HG03097 (cell line): ENCODE measurements around the gene TRIM41.
A peak's percentile ranks its signal among the peaks of the same experiment; 100 is the strongest.

Experiments
- ATAC-seq: cut with Tn5 transposase; IDR thresholded peaks from one replicate; pipeline ENCODE4 v1.9.1; 2021; ENCODE audit not compliant: unreplicated experiment, low FRiP score

TRIM41 gene

DNA sequence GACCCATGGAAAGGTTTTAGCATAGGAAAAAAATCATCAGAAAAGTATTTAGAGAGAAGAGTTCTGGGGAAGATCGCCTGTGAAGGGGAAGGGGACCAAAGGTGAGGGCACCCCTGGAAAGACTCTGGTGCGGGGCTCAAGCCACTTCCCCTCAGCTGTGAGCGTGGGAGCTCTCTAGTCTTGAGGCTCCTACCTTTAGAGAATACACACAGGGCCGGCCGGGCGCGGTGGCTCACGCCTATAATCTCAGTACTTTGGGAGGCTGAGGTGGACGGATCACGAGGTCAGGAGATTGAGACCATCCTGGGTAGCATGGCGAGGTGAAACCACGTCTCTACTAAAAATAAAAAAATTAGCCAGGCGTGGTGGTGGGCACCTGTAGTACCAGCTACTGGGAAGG lies 6.9 kb downstream of the TRIM41 start:
- no peak for ATAC-seq

DNA sequence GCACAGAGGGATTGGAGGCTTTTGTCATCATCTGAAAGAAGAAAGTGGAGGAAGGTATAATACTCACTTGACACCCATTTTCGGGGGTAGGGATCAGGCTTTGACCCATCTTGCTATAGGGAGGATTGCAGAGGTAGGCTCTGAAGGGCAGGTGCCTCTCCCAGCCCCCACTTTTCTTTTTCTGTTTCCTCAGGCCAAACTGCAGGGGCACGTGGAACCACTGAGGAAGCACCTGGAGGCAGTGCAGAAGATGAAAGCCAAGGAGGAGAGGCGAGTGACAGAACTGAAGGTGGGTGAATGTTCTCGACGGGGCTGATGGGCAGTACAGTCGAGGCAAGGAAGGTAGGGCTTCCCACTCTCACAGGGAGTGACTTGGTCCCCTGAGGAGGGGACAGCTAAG lies 7.5 kb downstream of the TRIM41 start:
- ATAC-seq: no peak

DNA sequence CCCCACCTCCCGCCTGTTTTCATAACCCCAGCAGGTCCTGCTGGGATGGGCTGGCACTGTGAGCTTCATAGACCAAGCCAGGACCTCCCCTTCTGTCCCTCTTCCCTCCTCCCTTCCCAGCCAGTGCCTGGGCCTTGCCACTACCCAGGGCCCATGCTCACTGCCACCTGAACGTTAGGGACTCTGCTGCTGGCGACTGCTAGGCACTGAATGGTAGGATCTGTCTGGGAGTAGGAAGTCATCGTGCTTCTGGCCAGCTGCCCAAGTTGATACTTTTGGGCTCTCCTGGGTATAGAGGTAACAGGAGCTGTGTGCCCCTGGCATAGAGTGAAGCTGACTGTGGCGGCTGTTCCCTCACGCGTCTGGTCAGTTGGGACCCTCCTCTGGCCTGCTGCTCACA lies 8.4 kb downstream of the TRIM41 start:
- no peak for ATAC-seq

DNA sequence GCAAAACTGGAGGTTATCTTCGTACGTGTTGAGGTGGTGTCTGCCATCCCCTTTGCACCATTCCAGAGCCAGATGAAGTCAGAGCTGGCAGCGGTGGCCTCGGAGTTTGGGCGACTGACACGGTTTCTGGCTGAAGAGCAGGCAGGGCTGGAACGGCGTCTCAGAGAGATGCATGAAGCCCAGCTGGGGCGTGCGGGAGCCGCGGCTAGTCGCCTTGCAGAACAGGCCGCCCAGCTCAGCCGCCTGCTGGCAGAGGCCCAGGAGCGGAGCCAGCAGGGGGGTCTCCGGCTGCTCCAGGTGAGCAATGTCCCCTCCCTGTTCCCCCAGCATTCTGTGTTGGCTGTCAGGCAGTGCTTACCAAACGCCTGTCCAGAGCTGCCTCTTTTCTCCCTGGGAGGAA lies 9.5 kb downstream of the TRIM41 start:
- ATAC-seq: no peak

DNA sequence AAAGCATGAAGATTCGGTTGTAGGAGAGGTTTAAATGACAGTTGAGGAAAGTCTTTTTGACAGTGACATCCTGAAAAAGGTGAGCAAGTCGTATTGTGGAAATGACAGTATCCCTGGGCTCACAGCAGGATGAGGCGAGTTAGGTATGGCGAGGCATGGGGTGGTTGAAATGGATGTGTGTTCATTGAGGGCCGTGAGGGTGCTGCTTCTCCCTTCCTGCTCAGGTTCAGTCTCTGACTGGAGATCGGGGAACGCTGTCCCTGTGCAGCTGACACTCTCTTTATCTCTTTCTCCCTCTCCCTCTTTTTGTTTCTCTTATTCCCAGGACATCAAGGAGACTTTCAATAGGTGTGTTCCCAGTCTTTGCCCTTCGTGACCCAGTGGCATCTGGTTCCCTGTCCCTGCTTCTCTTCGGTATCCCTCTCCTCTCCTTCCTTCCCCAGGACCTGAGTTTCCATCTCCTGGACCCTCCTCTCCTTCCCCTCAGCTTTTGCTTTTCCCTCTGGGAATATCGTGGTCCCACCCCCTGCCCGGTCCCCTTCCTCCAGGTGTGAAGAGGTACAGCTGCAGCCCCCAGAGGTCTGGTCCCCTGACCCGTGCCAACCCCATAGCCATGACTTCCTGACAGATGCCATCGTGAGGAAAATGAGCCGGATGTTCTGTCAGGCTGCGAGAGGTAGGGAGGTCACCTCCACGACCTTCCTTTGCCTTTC lies 10.2 kb downstream of the TRIM41 start:
- ATAC-seq: no peak

DNA sequence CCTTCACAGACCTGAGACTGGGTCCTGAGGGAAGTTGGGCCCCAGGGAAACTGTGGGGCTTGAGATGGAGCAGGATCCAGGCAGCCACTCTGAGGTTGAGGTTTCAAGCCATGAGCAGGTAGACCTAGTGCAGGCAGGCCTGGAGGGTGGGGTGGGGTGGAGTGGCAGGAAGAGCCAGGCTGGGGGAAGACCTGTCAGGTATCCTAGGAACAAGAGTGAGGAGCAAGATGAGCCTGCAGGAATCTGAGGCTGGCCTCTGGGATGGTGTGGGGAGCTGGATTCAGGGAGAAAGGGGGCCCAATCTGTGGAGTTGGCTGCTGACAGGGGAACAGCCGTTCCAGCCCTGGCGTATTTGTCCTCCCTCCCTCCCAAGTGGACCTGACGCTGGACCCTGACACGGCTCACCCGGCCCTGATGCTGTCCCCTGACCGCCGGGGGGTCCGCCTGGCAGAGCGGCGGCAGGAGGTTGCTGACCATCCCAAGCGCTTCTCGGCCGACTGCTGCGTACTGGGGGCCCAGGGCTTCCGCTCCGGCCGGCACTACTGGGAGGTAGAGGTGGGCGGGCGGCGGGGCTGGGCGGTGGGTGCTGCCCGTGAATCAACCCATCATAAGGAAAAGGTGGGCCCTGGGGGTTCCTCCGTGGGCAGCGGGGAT lies 10.8 kb downstream of the TRIM41 start:
- no peak for ATAC-seq

DNA sequence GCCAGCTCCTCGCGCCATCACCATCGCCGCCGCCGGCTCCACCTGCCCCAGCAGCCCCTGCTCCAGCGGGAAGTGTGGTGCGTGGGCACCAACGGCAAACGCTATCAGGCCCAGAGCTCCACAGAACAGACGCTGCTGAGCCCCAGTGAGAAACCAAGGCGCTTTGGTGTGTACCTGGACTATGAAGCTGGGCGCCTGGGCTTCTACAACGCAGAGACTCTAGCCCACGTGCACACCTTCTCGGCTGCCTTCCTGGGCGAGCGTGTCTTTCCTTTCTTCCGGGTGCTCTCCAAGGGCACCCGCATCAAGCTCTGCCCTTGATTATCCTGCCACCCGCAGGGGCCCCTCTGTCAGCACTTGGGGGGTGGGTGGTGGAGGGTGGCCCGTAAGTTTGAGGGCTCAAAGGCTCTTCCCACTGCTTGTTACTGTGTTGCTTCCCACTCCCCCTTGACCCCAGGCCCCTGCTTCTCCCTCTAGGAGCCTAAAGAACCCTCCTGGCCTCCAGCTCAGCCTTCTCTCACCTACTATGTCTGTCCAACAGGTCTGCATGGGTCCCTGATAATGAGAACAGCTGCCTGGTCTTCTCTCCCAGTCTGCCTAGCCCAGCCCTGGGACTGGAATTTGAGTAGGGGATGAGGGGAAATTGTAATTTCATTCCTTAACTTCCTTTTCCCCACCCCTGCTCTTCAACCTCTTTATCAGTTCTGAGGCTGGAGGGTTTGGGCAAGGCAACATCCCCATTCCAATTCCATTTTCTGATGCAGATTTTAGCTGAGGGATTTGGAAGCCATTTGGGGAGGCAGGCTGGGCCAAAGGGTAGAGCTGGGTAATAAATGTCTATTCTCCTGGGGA lies 11.6 kb downstream of the TRIM41 start:
- no peak for ATAC-seq

DNA sequence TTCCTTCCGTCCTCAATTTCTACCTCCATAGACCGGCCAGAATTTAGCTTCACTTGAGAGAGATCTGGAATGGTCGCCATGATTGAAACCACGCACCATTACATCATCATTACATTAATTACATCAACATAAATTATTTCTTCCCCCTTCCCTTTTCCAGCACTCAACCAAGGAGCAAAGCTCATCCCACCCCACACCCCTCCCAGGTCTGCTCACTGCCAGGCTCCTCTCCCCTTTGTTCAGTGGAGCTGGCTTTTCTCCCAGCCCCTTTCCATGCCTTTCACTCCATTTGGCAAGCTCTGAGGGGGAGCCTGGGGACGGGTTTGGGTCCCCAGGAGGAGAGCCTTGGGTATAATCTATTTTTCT lies 12.2 kb downstream of the TRIM41 start:
- ATAC-seq: no peak

DNA sequence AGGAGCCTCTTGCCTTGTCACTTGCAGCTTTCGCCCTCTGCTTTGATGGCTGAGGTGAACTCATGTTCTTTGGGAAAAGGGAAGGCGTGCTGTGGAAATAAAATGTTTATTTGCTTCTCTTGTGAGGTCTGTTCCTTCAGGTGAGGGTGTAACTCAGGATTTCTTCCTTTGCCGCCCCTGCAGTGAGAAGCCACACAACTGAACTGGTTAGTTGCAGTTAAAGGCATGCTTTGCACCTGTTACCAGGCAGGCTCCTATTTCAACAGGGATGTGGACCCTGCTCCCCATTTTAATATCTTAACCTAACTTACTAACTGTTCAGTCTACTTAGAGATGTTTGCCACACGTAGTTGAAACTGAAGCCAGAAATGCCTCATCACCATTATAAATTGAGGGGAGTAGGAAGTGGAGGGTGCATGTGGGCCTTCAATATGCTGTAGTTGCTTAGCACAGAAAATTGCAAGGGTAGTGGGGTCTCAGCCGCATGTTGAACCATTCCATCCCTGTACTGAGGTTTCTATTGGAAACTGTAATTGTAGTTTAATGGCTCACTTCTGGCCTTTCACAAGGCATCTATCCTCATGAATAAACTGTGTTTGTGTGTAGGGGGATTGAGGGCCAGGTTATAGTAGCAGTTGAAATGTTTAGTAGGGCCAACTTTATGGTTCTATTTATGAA lies 12.7 kb downstream of the TRIM41 start:
- no peak for ATAC-seq

DNA sequence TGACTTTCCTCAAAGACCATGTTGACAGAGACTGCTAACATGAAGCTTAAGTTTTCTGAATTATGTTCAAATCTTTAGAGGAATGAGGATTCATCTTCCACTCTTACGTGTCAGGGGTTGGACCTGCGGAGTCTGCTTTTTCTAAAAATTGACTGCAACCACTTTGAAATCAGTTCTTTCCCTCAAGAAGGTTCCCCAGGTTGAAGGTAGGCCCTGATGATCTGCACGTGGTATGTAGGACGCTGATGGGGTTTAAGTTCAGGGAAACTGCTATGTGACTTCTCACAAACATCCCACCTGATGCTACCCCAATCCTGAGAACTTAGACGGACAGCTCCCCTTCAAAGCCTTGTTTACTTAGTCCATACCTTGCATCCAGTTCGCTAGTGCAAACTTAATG lies 13.4 kb downstream of the TRIM41 start:
- ATAC-seq: no peak

DNA sequence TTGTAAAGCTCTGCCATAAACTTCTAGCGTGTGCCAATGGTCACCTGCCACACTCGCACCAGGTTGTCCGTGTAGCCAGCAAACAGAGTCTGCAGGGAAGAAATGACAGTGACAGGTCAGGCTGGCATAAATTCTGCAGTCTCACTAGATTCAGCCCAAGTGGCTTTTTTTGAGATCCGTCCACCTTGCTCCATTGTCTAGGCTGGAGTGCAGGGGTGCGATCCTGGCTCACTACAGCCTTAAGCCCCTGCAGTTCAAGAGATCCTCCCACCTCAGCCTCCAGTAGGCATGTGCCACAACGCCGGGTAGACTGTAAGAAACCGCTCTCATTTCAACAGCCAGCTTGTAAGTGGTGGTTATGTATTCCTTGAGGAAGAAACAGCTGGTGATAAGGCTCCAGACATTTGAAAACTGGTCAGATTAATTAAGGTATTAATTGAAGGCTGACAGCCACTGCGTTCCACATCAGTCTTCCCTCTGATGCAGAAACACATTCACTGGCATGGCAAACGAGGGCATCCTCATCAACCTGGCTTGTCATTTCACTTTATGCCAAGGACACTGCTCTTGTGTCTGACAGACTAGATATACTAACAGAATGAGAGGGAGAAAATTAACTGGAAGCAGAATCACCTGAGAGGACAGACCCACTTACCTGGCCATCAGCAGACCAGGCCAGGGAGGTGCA lies 14.0 kb downstream of the TRIM41 start:
- no peak for ATAC-seq

DNA sequence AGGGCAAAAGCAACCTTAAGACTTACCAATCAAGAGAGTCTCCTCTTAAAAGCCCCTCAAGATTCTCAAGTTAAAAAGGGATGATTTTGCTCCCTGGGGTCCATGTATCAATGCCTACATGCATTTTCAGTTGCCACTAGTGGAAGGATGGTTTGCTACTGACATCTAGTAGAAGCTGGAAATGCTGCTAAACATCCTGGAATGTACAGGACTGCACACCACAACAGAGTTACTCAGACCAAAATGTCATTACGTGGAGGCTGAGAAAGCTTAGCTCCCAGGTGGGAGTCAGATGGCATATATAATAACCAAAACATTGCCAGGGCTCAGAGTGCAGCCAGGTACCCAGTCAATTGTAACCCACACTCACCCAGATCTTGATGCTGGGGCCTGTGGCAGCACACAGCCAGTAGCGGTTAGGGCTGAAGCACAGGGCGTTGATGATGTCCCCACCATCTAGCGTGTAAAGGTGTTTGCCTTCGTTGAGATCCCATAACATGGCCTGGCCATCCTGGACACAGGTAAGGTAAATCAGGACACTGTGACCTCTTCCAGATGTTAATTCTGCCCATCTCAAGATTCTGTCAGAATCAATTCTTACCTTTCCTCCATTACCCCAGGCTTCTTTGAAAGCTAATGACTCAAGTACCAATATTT lies 14.8 kb downstream of the TRIM41 start:
- ATAC-seq: no peak

DNA sequence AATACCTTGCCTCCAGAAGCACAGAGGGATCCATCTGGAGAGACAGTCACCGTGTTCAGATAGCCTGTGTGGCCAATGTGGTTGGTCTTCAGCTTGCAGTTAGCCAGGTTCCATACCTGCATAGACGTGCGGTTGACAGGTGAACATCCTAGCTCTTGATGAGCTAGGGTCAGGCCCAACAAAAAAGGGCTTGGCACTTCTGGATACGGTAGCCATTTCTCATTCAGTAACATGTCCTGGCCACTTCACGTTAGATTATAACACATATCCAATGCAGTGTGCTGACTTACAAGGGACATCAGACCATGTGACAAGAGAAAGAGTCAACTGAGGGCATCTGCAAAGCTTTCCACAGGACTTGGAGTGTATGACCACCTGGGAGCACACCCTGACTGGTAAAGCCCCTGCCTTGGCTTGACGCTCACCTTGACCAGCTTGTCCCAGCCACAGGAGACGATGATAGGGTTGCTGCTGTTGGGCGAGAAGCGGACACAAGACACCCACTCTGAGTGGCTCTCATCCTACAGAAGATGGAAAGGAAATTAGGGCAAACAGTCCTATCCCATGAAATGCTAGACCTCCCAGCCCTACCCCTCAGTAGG lies 16.1 kb downstream of the TRIM41 start:
- no peak for ATAC-seq

DNA sequence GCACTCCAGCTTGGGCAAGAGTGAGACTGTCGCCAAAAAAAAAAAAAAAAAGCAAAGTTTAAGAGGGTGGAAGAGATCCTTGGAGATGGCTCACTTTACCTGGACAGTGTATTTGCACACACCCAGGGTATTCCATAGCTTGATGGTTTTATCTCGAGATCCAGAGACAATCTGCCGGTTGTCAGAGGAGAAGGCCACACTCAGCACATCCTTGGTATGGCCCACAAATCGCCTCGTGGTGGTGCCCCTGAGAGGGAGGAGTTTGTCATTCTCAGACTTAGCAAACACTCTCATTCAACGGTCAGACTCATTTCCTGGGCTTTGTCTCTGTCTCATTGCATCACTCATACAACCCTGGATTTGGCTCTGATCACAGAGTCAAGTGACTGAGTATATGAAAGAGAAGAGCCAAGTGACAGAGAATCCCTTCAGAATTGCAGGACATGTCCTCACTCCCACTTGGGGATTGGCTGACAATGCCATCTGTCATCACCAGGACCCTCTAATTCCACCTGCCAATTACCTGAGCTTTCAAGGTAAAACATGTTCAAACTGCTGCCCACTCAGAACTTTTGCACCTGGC lies 18.4 kb downstream of the TRIM41 start:
- ATAC-seq: no peak

DNA sequence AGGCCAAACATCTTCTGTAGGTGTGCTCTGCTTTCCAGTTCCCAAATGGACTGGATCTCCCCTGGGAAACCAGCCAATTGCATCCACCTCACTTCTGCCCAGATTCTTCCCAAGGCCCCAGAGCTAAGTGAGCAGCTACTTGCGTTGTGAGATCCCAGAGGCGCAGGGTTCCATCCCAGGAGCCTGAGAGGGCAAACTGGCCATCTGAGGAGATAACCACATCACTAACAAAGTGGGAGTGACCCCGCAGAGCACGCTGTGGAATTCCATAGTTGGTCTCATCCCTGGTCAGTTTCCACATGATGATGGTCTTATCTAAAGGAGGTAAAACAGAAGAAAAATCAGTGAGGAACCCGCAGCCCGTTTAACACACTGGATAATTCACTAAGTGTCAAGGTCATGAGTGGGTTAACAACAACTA lies 19.0 kb downstream of the TRIM41 start:
- ATAC-seq: no peak

DNA sequence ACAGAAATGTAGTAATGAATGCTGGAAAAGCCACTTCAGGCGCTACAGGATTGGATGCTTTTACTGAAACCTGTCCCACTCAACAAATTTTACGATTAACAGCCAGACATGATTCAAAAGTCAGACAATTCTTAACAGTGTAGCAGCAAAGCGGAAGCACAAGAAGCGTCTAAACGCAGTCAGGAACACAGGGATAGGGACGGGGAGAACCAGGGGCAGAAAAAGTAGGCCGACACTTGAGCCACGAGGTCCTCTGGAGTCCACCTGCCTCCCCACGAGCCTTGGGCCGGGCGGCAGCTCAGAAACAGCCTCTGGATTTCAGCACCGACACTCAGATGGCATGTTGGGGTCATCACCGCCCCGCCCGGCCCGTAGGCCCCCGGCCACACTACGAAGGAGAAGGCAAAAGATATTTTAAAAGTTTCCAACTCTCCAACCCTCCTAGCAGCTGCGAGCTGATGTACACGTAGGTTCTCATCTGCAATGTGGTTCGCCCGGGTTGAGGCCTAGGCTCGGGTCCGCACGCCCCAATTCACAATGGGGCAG lies 20.0 kb downstream of the TRIM41 start:
- peak; percentile 5 for ATAC-seq

DNA sequence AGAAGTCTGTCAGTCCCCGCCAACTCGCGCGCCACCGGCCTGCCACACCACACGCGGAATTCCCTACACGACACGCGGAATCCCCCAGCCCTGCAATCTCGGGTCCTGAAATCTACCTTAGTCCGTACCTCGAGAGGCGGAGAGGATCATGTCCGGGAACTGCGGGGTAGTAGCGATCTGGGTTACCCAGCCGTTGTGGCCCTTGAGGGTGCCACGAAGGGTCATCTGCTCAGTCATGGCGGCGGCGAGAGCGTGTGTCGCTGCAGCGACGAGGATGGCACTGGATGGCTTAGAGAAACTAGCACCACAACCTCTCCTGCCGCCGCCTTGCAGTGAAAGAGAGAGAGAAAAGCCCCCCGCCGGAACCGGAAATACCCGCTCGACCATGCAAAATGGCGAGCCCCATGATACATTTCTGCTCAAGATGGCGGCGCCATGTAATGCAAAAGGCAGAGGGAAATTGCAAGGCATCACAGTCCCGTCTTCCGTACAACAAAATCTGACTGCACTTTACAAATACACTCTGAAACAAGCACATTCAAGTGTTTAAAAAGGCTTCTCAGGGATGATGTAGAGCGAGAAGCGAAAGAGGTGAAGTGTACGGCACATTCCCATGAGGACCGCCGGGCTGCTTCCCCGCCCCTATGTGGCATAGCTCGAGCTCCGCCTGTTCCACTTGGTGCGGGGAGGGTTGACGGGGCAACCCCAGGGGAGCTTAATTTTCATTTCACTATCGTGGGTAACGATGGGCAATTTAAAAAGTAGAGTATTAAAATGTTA lies 20.7 kb downstream of the TRIM41 start, which contains the start of gene RACK1:
RACK1 (minus strand) TSS at position 343 of the 780 bp plus-strand sequence; CDS start at position 237, 106 bp downstream.
- ATAC-seq: peak; percentile 53
